GM19467 (cell line): ENCODE measurements around the gene VPS50.

ENCODE experiments used
- ATAC-seq: cut with Tn5 transposase; IDR thresholded peaks from one replicate; pipeline ENCODE4 v1.9.1; 2021; ENCODE audit warnings: mild to moderate bottlenecking, moderate library complexity; ENCODE audit not compliant: unreplicated experiment

VPS50 gene, protein sequence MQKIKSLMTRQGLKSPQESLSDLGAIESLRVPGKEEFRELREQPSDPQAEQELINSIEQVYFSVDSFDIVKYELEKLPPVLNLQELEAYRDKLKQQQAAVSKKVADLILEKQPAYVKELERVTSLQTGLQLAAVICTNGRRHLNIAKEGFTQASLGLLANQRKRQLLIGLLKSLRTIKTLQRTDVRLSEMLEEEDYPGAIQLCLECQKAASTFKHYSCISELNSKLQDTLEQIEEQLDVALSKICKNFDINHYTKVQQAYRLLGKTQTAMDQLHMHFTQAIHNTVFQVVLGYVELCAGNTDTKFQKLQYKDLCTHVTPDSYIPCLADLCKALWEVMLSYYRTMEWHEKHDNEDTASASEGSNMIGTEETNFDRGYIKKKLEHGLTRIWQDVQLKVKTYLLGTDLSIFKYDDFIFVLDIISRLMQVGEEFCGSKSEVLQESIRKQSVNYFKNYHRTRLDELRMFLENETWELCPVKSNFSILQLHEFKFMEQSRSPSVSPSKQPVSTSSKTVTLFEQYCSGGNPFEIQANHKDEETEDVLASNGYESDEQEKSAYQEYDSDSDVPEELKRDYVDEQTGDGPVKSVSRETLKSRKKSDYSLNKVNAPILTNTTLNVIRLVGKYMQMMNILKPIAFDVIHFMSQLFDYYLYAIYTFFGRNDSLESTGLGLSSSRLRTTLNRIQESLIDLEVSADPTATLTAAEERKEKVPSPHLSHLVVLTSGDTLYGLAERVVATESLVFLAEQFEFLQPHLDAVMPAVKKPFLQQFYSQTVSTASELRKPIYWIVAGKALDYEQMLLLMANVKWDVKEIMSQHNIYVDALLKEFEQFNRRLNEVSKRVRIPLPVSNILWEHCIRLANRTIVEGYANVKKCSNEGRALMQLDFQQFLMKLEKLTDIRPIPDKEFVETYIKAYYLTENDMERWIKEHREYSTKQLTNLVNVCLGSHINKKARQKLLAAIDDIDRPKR

DNA sequence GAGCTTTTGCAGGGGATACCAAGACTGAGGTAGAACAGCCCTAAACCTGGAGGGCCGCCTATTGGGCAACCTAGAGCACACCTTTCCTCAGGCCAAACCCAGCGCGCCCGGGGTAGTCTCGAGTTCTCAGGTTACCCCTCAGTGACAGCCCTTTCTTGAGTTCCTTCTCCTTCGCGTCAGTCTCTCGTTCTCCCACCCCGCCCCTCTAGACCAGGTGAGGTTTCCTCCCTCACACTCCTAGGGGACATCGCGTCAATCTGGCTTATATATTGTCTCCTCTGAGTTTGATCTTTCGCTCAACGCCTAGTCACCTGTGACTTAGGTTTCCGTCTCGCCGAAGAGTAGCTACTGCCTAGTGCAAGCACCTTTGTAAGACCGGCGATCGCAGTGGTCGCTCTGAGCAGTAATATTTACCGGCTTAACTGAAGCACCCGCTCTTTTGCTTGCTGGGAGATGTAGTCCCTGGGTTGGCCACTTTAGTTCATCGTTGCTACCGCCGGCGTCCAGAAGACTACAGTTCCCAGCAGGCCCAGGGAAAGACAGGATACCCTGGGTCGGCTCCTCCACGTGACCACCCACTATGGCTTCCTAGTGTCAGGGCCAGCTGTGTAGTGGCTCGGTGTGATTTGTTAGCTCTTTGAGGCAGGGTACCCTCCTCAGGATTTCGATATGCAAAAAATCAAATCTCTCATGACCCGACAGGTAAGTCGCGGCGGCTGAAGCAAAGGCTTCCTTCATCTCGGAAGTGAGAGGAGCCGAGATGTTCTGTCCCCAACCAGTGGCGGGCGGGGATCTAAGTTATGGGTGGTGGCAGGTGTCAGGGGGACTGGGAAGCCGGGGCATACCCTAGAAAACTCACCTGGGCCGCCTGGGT lies at the start of gene VPS50:
TSS of gene VPS50 (plus strand) at position 568 of the 874 bp plus-strand sequence. CDS start at position 670, 102 bp downstream.
- ATAC-seq: peak; percentile 100

- ATAC-seq: no peak
Observed at GRCh38 chr7:93185303-93186027, 46.7 kb upstream of the VPS50 start.

- no peak for ATAC-seq
Observed at GRCh38 chr7:93188870-93189634, 43.1 kb upstream of the VPS50 start.

DNA sequence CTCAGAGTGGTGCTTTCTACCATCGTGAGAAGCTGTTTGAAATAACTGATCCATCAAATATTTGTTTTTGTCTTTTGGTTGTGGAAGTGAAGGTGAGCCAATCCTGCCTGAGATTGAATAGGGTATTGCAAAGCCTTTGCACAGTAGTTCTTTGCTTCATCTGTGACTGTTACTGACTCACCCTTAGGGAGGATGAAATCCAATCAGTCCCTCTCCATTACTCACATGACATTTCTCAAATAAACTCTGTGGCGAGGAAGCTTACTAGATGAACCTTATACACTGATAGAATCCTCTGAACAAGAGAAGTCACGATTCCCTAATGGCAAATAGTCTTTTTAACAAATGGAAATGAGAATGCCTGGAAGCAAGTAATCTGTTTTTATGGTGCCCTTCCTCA lies 37.8 kb upstream of the VPS50 start:
- ATAC-seq: no peak

- no peak for ATAC-seq
Observed at GRCh38 chr7:93196336-93196735, 35.8 kb upstream of the VPS50 start.

- no peak for ATAC-seq
Observed at GRCh38 chr7:93198472-93198871, 33.7 kb upstream of the VPS50 start.

DNA sequence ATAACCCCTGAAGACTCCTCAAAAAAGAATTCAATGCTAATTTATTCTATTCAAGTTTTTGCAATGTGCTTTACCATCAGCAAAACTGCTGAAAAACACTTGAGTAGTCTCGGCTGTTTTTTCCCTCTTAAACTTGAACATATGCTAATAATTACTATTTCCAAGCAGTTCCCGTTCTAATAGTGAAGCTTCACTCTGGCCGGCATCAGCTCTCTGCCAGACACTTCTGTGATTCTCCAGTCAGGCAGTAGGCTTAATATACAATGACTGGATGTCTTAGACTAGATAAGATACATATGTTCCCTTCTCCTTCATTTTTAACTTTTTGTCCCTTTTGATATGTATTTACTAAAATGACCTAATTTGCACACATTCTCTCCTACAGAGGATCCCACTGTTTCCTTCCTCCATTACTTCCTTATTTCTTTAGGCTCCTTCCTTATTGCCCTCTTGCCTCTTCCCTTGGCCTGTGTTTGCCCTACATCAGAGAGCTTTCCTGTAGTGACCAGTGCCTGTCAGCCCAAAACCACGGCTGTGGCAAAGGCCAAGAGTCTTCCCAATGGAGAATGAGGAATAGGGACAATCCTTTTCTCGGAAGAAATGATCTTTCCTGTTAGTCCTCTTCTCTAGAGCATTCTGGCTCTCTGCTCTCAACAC lies 29.4 kb upstream of the VPS50 start:
- ATAC-seq: no peak

- no peak for ATAC-seq
Observed at GRCh38 chr7:93203496-93203895, 28.7 kb upstream of the VPS50 start.

DNA sequence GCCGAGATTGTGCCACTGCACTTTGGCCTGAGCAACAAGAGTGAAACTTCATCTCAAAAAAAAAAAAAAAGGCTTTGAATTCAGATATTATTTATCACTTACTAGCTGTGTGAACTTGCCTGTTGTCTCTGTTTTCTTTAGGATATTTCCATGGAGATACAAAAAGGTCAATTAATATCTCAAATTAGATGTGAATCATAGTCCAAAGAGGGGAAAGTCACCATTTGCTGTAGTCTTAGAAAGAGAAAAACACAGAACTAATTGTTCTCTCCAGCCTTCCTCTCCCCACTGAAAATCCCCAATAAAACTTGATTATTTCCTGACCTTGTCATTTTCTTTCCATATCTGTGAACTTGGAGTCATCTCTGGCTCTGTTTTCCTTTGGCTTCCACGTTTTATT lies 27.1 kb upstream of the VPS50 start:
- no peak for ATAC-seq

DNA sequence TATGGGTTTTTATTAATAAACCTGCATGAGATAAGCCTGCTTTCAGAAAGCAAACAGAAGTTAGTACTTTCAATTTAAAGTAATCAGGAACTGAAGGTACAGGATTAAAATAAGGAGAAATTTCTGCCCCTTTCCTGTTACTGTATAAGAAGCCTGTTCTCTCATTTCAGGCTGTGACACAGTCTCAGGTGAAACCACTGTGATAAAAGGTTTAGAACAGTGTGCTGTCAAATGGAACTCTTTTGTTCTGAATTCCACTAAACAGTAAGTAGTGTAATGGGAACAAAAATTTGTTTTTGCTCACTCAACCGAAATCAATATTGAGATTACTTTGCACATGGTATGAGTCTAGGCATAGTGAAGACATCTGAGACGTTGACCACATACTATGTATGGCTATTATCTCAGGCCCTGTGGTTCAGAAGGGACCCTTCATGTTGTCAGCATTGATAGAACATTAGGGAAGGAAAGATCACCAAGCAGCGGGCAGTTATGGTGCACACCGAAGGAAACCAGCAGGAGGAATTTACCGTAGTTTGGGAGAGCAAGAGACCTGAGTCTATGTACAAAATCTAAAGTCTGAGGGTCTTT lies 20.8 kb upstream of the VPS50 start:
- no peak for ATAC-seq

GRCh38 chr7:93212881-93213280 lies 19.3 kb upstream of the VPS50 start:
- ATAC-seq: no peak

GRCh38 chr7:93218997-93219827 lies 13.0 kb upstream of the VPS50 start:
- ATAC-seq: no peak

DNA sequence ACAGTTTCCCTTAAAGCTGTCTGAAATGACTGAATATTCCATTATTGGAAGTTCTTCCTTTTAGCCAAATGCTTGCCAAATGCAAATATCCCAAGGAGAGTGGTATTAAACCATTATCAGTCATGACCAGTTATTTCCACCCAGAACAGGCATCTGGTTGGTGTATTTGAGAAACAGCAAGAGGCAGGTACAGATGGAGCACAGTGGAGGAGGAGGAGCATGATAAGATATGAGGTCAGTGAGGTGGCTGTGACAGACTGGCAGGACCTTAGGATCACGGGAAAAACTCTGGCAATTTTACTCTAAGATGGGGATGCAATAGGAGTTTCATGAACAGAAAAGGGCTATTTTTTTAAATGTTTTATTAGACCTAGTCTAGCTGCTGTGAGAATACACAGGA lies 12.3 kb upstream of the VPS50 start:
- ATAC-seq: no peak

GRCh38 chr7:93226310-93226709 lies 5.9 kb upstream of the VPS50 start, which contains the start of gene HEPACAM2:
Gene HEPACAM2 (minus strand): TSS chr7:93226469.
- no peak for ATAC-seq

- no peak for ATAC-seq
Observed at GRCh38 chr7:93228302-93228701, 3.9 kb upstream of the VPS50 start.

GRCh38 chr7:93231259-93231658 lies 907 bp upstream of the VPS50 start:
- no peak for ATAC-seq

GRCh38 chr7:93232673-93233018 lies 480 bp downstream of the VPS50 start:
- no peak for ATAC-seq

DNA sequence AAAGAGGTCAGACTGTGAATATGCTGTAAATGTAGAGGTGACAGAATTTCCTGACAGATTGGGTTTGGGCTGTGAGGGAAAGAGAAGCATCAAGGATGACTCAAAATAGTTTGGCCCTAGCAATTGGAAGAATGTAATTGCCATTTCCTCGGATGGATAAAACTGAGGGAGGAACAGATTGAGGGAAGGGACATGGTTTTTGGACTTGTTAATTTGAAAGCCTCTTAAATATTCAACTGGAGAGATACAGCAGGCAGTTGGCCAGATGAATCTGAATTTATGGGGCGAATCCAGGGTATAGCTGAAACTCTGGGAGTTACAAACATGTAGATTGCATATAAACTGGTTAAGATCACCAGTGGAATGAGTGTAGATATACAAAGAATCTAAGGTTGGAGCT lies 3.4 kb downstream of the VPS50 start:
- no peak for ATAC-seq
